Measurements from ENCODE around the gene ILK. TPM values are rescaled to one million over a fixed set of nuclear protein-coding genes. Genes with fewer than 3 reads are reported as not detected.

ILK gene
- total and polyA plus RNA-seq, 2 of the 13 experiments (the other 11 are each of a cell fraction or from before 2014, with no cell fraction given) = 70.3 to 108 TPM

- TF ChIP-seq HIC2 (CRISPR knock-in tag; IDR thresholded peaks at IDR 0.05; ENCODE audit: low read depth) (no peak), PHF20 (CRISPR knock-in tag; IDR thresholded peaks at IDR 0.05) (peak; percentile 92), ELK4 (CRISPR knock-in tag; IDR thresholded peaks at IDR 0.05; ENCODE audit: borderline replicate concordance) (no peak), NFKB2 (CRISPR knock-in tag; IDR thresholded peaks at IDR 0.05; ENCODE audit: borderline replicate concordance) (peak; percentile 80; the same call in 1 of the 2 replicates), AHR (CRISPR knock-in tag; IDR thresholded peaks at IDR 0.05) (peak; percentile 74; the same call in 1 of the 2 replicates), ZBTB4 (CRISPR knock-in tag; IDR thresholded peaks at IDR 0.05; ENCODE audit: borderline replicate concordance) (no peak), ZFP1 (CRISPR knock-in tag; IDR thresholded peaks at IDR 0.05) (peak; percentile 23; the same call in 1 of the 2 replicates), PATZ1 (CRISPR knock-in tag; IDR thresholded peaks at IDR 0.05) (peak; percentile 39; the same call in 1 of the 2 replicates), FOXM1 (CRISPR knock-in tag; IDR thresholded peaks at IDR 0.05) (no peak), SRSF9 (IDR thresholded peaks at IDR 0.05; ENCODE audit: borderline replicate concordance, insufficient read depth, low read depth, low read length, poor library complexity, severe bottlenecking) (no peak), SMC3 (IDR thresholded peaks at IDR 0.05; ENCODE audit: low read length) (no peak), DPF2 (CRISPR knock-in tag; IDR thresholded peaks at IDR 0.05; ENCODE audit: borderline replicate concordance, low read depth) (no peak), TFAP4 (IDR thresholded peaks at IDR 0.05; ENCODE audit: borderline replicate concordance, low read depth) (no peak), SOX13 (IDR thresholded peaks at IDR 0.05) (peak; percentile 37; the same call in 1 of the 2 replicates), SOX13 (CRISPR knock-in tag; conservative IDR thresholded peaks at IDR 0.05 in 1 of 2, IDR thresholded peaks at IDR 0.05 in 1 of 2) (peak in 1 of 2 experiments; percentile 50; a peak in 1 of 4 replicates), THYN1 (CRISPR knock-in tag; IDR thresholded peaks at IDR 0.05; ENCODE audit: borderline replicate concordance, low read depth) (no peak), CCAR2 (optimal IDR thresholded peaks at IDR 0.05; ENCODE audit: low read depth, low read length) (no peak), MLLT10 (CRISPR knock-in tag; IDR thresholded peaks at IDR 0.05) (no peak)
Measured at GRCh38 chr11:6603287-6604080, at the start of gene ILK, which contains the start of gene RRP8 (continued).
